Ishikawa (cell line): ENCODE data around the gene GDNF.

Experiments
- CEBPB ChIP-seq: IDR thresholded peaks from 2 replicates; pipeline ENCODE4 v1.6.1; 2012
- CREB1 ChIP-seq: IDR thresholded peaks from 2 replicates; pipeline ENCODE4 v1.6.1; 2012; ENCODE audit warnings: low read depth
- EGR1 ChIP-seq: IDR thresholded peaks from 2 replicates; pipeline ENCODE4 v1.6.1; 2012
- EP300 ChIP-seq: IDR thresholded peaks from 2 replicates; pipeline ENCODE4 v1.6.1; 2012; ENCODE audit warnings: borderline replicate concordance
- FOXM1 ChIP-seq: IDR thresholded peaks from 2 replicates; pipeline ENCODE4 v1.6.1; 2012; ENCODE audit warnings: low read depth, borderline replicate concordance
- MAX ChIP-seq: IDR thresholded peaks from 2 replicates; pipeline ENCODE4 v1.6.1; 2012
- NFIC ChIP-seq: IDR thresholded peaks from 2 replicates; pipeline ENCODE4 v1.6.1; 2012
- RAD21 ChIP-seq: IDR thresholded peaks from 2 replicates; pipeline ENCODE4 v1.6.1; 2012; ENCODE audit warnings: low read depth
- TAF1 ChIP-seq: IDR thresholded peaks from 2 replicates; pipeline ENCODE4 v1.6.1; 2012; ENCODE audit warnings: low read depth, mild to moderate bottlenecking
- TCF12 ChIP-seq: IDR thresholded peaks from 2 replicates; pipeline ENCODE4 v1.6.1; 2012; ENCODE audit warnings: low read depth
- TEAD4 ChIP-seq: IDR thresholded peaks from 2 replicates; pipeline ENCODE4 v1.6.1; 2012
- USF1 ChIP-seq: IDR thresholded peaks from 2 replicates; pipeline ENCODE4 v1.6.1; 2012
- YY1 ChIP-seq: IDR thresholded peaks from 2 replicates; pipeline ENCODE4 v1.6.1; 2012; ENCODE audit warnings: low read depth
- ZBTB7A ChIP-seq: IDR thresholded peaks from 2 replicates; pipeline ENCODE4 v1.6.1; 2012; ENCODE audit warnings: low read depth
- TF ChIP-seq, protein P1 (sequence below): IDR thresholded peaks from 2 replicates; pipeline ENCODE4 v1.6.1; 2012; ENCODE audit warnings: low read depth, mild to moderate bottlenecking

The GDNF gene

GRCh38 chr5:37814699-37815098 is 25.1 kb downstream of the GDNF start:
- TF ChIP-seq TEAD4, result no peak
- no peak for TF ChIP-seq YY1
- TF ChIP-seq MAX, result no peak
- TF ChIP-seq NFIC, result no peak
- TF ChIP-seq TCF12, result no peak

DNA sequence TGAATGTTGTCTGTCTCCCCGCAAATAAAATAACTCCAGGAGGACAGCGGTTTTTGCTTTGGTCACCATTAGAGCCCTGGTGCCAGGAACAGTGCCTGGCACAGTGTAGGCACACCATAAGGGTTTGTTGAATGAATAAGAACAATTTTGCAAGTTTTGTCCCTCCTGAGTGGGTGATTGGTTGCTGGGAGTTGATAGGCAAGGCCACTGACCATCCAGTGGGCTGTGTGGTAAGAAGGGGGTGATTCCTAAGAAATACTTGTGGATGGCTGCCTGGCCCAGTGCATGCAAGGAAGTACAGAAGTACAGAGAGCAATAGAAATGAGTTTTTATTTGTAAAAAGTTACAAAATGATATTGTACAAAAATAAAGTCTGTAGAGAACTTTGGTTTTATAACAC is 27.5 kb downstream of the GDNF start:
- TF ChIP-seq NFIC, result no peak
- no peak for TF ChIP-seq EP300
- no peak for TF ChIP-seq FOXM1
- no peak for TF ChIP-seq TEAD4
- TF ChIP-seq YY1, result no peak
- no peak for TF ChIP-seq RAD21
- no peak for TF ChIP-seq MAX
- TF ChIP-seq TAF1, result no peak
- no peak for TF ChIP-seq USF1
- TF ChIP-seq TCF12, result no peak
- TF ChIP-seq ZBTB7A, result no peak
- TF ChIP-seq, protein P1, sequence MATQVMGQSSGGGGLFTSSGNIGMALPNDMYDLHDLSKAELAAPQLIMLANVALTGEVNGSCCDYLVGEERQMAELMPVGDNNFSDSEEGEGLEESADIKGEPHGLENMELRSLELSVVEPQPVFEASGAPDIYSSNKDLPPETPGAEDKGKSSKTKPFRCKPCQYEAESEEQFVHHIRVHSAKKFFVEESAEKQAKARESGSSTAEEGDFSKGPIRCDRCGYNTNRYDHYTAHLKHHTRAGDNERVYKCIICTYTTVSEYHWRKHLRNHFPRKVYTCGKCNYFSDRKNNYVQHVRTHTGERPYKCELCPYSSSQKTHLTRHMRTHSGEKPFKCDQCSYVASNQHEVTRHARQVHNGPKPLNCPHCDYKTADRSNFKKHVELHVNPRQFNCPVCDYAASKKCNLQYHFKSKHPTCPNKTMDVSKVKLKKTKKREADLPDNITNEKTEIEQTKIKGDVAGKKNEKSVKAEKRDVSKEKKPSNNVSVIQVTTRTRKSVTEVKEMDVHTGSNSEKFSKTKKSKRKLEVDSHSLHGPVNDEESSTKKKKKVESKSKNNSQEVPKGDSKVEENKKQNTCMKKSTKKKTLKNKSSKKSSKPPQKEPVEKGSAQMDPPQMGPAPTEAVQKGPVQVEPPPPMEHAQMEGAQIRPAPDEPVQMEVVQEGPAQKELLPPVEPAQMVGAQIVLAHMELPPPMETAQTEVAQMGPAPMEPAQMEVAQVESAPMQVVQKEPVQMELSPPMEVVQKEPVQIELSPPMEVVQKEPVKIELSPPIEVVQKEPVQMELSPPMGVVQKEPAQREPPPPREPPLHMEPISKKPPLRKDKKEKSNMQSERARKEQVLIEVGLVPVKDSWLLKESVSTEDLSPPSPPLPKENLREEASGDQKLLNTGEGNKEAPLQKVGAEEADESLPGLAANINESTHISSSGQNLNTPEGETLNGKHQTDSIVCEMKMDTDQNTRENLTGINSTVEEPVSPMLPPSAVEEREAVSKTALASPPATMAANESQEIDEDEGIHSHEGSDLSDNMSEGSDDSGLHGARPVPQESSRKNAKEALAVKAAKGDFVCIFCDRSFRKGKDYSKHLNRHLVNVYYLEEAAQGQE, result no peak
- TF ChIP-seq EGR1, result no peak
- no peak for TF ChIP-seq CEBPB

DNA sequence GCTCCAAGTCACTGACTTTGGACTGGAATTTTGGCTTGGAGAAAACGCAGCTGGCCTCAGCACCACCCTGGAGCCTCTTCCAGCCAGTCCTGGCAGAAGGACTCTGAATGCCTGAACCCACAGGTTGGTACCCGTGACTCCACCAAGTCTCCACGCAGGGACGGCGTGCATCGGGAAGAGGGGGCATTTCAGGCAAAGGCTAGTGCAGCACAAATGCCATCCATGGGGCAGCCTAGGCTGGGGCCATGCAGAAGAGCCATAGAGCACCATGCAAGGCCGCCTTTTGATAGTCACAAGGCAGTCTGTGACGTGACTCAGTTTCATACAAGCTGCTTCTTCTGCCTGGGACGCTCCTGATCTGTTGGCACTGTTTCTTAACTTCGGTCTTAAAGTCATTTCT is 28.0 kb downstream of the GDNF start:
- TF ChIP-seq ZBTB7A, result no peak
- TF ChIP-seq CREB1, result no peak
- TF ChIP-seq MAX, result no peak
- TF ChIP-seq EGR1, result no peak
- TF ChIP-seq, protein P1, result no peak
- no peak for TF ChIP-seq TEAD4
- no peak for TF ChIP-seq NFIC
- no peak for TF ChIP-seq EP300
- TF ChIP-seq RAD21, result no peak
- TF ChIP-seq YY1, result no peak
- TF ChIP-seq FOXM1, result no peak
- TF ChIP-seq TCF12, result no peak
- TF ChIP-seq USF1, result no peak

DNA sequence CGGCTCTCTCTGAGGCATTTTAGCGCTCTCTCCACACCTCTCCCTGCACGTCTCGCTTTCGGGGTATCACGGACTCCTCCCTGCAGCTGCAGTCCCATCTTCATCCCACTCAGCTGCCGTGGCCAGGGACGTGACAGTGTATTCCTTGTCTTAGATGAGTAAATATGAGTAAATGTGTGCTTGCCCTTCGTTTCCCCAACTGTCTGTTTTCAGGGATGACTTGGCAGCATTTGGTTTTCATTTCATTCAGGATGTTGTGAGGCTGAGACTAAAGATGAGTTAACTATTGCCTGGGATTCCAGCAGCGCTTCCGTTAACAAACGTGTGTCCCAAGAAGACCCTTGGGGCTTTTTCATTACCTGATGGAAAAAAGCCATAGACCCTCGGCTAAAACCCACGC is 29.5 kb downstream of the GDNF start:
- TF ChIP-seq NFIC, result no peak
- TF ChIP-seq CEBPB, result no peak
- no peak for TF ChIP-seq MAX
- TF ChIP-seq ZBTB7A, result no peak
- TF ChIP-seq USF1, result no peak
- TF ChIP-seq TEAD4, result no peak

- TF ChIP-seq TAF1 (no peak), EGR1 (no peak), FOXM1 (no peak), YY1 (no peak), CREB1 (no peak), TCF12 (no peak), NFIC (no peak), TEAD4 (no peak), MAX (no peak), USF1 (no peak), CEBPB (no peak), EP300 (no peak), RAD21 (no peak), ZBTB7A (no peak)
- TF ChIP-seq, protein P1, result no peak
Measured at GRCh38 chr5:37808945-37809344, 30.9 kb downstream of the GDNF start.
